GM23338 (cell line): ENCODE results near the gene ELOVL6. TPM values are rescaled to one million over a fixed set of nuclear protein-coding genes. Genes with fewer than 3 reads are reported as not detected.

Source experiments
- ATAC-seq: fragments of 200-7000 bp; cut with Tn5 transposase; 3 replicates; pipeline ENCODE4 v1.9.1; 2020
- DNase-seq: peaks from one replicate; pipeline ENCODE4 v3.0.0-alpha.2; 2015; ENCODE audit warnings: low spot score
- H2AFZ ChIP-seq: fragments of 200-600 bp; sonication (generic); 2 replicates; pipeline ENCODE4 v1.8.0; 2016; ENCODE audit warnings: antibody characterized with exemption, mild to moderate bottlenecking, moderate library complexity
- H3F3A ChIP-seq: fragments of 200-600 bp; sonication (generic); replicated peaks from 2 replicates; pipeline ENCODE4 v1.8.0; 2017; ENCODE audit warnings: antibody characterized with exemption, mixed run types, low read depth
- H3K27ac ChIP-seq: fragments of 200-600 bp; sonication (generic); 2 replicates; pipeline ENCODE4 v1.6.1; 2016; ENCODE audit warnings: low read depth
- H3K27me3 ChIP-seq: fragments of 200-600 bp; sonication (generic); 2 replicates; pipeline ENCODE4 v1.8.0; 2016; ENCODE audit warnings: mild to moderate bottlenecking, mixed run types, moderate library complexity; ENCODE audit not compliant: insufficient read depth
- H3K36me3 ChIP-seq: fragments of 200-600 bp; sonication (generic); 2 replicates; pipeline ENCODE4 v1.8.0; 2016; ENCODE audit warnings: mild to moderate bottlenecking; ENCODE audit not compliant: insufficient read depth
- H3K4me1 ChIP-seq: fragments of 200-600 bp; sonication (generic); 2 replicates; pipeline ENCODE4 v1.8.0; 2016; ENCODE audit warnings: mild to moderate bottlenecking, moderate library complexity; ENCODE audit not compliant: insufficient read depth
- H3K4me2 ChIP-seq: fragments of 200-600 bp; sonication (generic); 2 replicates; pipeline ENCODE4 v1.7.1; 2017; ENCODE audit warnings: mixed run types
- H3K4me3 ChIP-seq: fragments of 200-600 bp; sonication (generic); 2 replicates; pipeline ENCODE4 v1.6.1; 2016; ENCODE audit warnings: mixed run types
- H3K79me2 ChIP-seq: fragments of 200-600 bp; sonication (generic); replicated peaks from 2 replicates; pipeline ENCODE4 v1.8.0; 2017; ENCODE audit warnings: mild to moderate bottlenecking; ENCODE audit not compliant: insufficient read depth
- H3K9me2 ChIP-seq: fragments of 200-600 bp; sonication (generic); 2 replicates; pipeline ENCODE4 v1.8.0; 2017; ENCODE audit not compliant: insufficient read depth
- H4K20me1 ChIP-seq: fragments of 200-600 bp; sonication (generic); replicated peaks from 2 replicates; pipeline ENCODE4 v1.8.0; 2017; ENCODE audit warnings: mild to moderate bottlenecking; ENCODE audit not compliant: insufficient read depth
- H3K27ac Mint-ChIP-seq: 2 replicates; pipeline ENCODE4 v1.8.0; 2020; ENCODE audit warnings: inconsistent platforms, mild to moderate bottlenecking, moderate library complexity, mixed read lengths
- H3K27me3 Mint-ChIP-seq: 3 replicates; pipeline ENCODE4 v1.8.0; 2022; ENCODE audit warnings: low read depth, mild to moderate bottlenecking, moderate library complexity, mixed read lengths, inconsistent platforms; ENCODE audit not compliant: insufficient read depth, poor library complexity
- H3K36me3 Mint-ChIP-seq: 3 replicates; pipeline ENCODE4 v1.8.0; 2021; ENCODE audit warnings: low read depth, mild to moderate bottlenecking, inconsistent platforms, moderate library complexity, mixed read lengths
- H3K4me1 Mint-ChIP-seq: 3 replicates; pipeline ENCODE4 v1.8.0; 2020; ENCODE audit warnings: mild to moderate bottlenecking, inconsistent platforms, mixed read lengths
- H3K4me3 Mint-ChIP-seq: 3 replicates; pipeline ENCODE4 v1.8.0; 2021; ENCODE audit warnings: moderate library complexity, mild to moderate bottlenecking, inconsistent platforms, mixed read lengths
- H3K9me3 Mint-ChIP-seq: 3 replicates; pipeline ENCODE4 v1.8.0; 2020; ENCODE audit warnings: moderate library complexity, mild to moderate bottlenecking, inconsistent platforms, mixed read lengths
- CREB1 ChIP-seq: fragments of 250-450 bp; sonication (Bioruptor Pico); IDR thresholded peaks from 2 replicates; pipeline ENCODE4 v1.5.0; 2020; ENCODE audit warnings: low read depth, mild to moderate bottlenecking, moderate library complexity
- CTCF ChIP-seq, 2 experiments: fragments of 200-600 bp in 1 of 2; sonication (generic) in 1 of 2; conservative IDR thresholded peaks; 2 replicates each; pipeline versions ENCODE4 v1.5.1 to v1.6.1; 2016 to 2017; ENCODE audit warnings: antibody characterized with exemption in 2 of 2, low read depth in 2 of 2, mild to moderate bottlenecking in 2 of 2, moderate library complexity in 1 of 2
- ETS1 ChIP-seq: IDR thresholded peaks from 2 replicates; pipeline ENCODE4 v1.6.1; 2016; ENCODE audit warnings: antibody characterized with exemption
- EZH2 ChIP-seq: fragments of 200-600 bp; sonication (generic); IDR thresholded peaks from one replicate; pipeline ENCODE4 v1.8.0; 2017; ENCODE audit warnings: antibody characterized with exemption, mild to moderate bottlenecking, low read depth; ENCODE audit not compliant: unreplicated experiment
- EZH2phosphoT487 ChIP-seq: fragments of 200-600 bp; sonication (generic); IDR thresholded peaks from one replicate; pipeline ENCODE4 v1.8.1; 2018; ENCODE audit warnings: antibody characterized with exemption; ENCODE audit not compliant: unreplicated experiment
- JUNB ChIP-seq: IDR thresholded peaks from one replicate; pipeline ENCODE4 v1.6.1; 2016; ENCODE audit warnings: antibody characterized with exemption; ENCODE audit not compliant: unreplicated experiment
- NANOG ChIP-seq: IDR thresholded peaks from 2 replicates; pipeline ENCODE4 v1.6.1; 2016; ENCODE audit warnings: antibody characterized with exemption, borderline replicate concordance
- POLR2AphosphoS5 ChIP-seq: IDR thresholded peaks from 2 replicates; pipeline ENCODE4 v1.6.1; 2016; ENCODE audit warnings: antibody characterized with exemption, low read depth
- REST ChIP-seq: IDR thresholded peaks from one replicate; pipeline ENCODE4 v1.6.1; 2018; ENCODE audit warnings: antibody characterized with exemption; ENCODE audit not compliant: unreplicated experiment
- STAT1 ChIP-seq: IDR thresholded peaks from one replicate; pipeline ENCODE4 v1.6.1; 2016; ENCODE audit warnings: antibody characterized with exemption; ENCODE audit not compliant: unreplicated experiment
- ZNF114 ChIP-seq: fragments of 250-450 bp; sonication (Bioruptor Pico); IDR thresholded peaks from 2 replicates; pipeline ENCODE4 v1.5.0; 2020; ENCODE audit warnings: mild to moderate bottlenecking, moderate library complexity
- ZNF331 ChIP-seq: fragments of 250-450 bp; sonication (Bioruptor Pico); IDR thresholded peaks from 2 replicates; pipeline ENCODE4 v1.5.0; 2020; ENCODE audit warnings: low read depth, mild to moderate bottlenecking, moderate library complexity
- ZNF462 ChIP-seq: fragments of 250-450 bp; sonication (Bioruptor Pico); IDR thresholded peaks from 2 replicates; pipeline ENCODE4 v1.5.0; 2020; ENCODE audit warnings: mild to moderate bottlenecking, moderate library complexity
- polyA plus RNA-seq: library from polyadenylated mRNA; unstranded; fragments of >200 nt; fragmentation: Nextera tagmentation; extraction: Ambion mirVana; gene quantifications from 2 replicates; pipeline ENCODE4 v1.2.1, GENCODE V29; 2016
- total RNA-seq: library from RNA; depleted of rRNA; stranded (reverse); fragments of >200 nt; shearing (Covaris generic); gene quantifications from 2 replicates; pipeline ENCODE4 v1.2.3, GENCODE V29; 2014

Gene ELOVL6
- total and polyA plus RNA-seq, 2 experiments from 2014 or later: 82.7 to 89.5 TPM

GRCh38 chr4:110128472-110128919, 69.9 kb downstream of the ELOVL6 start:
- ATAC-seq (no peak), DNase-seq (no peak)
- Mint-ChIP-seq H3K4me1 (peaks cover 20% of the 10 kb centered on the region), H3K9me3 (no peaks in the 10 kb centered on the region), H3K4me3 (no peak overlapping the region), H3K27ac (no peak overlapping the region), H3K27me3 (peaks cover 1% of the 10 kb centered on the region), H3K36me3 (peaks cover 14% of the 10 kb centered on the region)
- H3K4me3 ChIP-seq: no peak overlapping the region
- H2AFZ ChIP-seq: no peak overlapping the region
- H3K36me3 ChIP-seq: no peaks in the 10 kb centered on the region; the same call in 1 of the 2 replicates
- H3K27me3 ChIP-seq: no peaks in the 10 kb centered on the region
- no peaks in the 10 kb centered on the region for H3F3A ChIP-seq
- no peaks in the 10 kb centered on the region for H3K9me2 ChIP-seq
- H3K4me2 ChIP-seq: no peak overlapping the region
- no peak overlapping the region for H3K27ac ChIP-seq
- TF ChIP-seq CREB1 (CRISPR knock-in tag) (no peak), ZNF331 (no peak), POLR2AphosphoS5 (no peak), CTCF (conservative IDR thresholded peaks at IDR 0.05; ENCODE audit: low read depth in 2 of 2) (no peak), REST (no peak), EZH2 (no peak), STAT1 (no peak), NANOG (no peak), EZH2phosphoT487 (no peak), ETS1 (no peak), ZNF462 (no peak), JUNB (no peak), ZNF114 (CRISPR knock-in tag) (no peak)
- peaks cover 37% of the 10 kb centered on the region for H4K20me1 ChIP-seq
- H3K79me2 ChIP-seq: peaks cover 99% of the 10 kb centered on the region
- H3K4me1 ChIP-seq: no peaks in the 10 kb centered on the region
